ENCODE results near the gene STOX2.

- TF ChIP-seq CTCF (IDR thresholded peaks at IDR 0.05) (no peak), POLR2A (IDR thresholded peaks at IDR 0.05) (no peak)
These were observed 95.6 kb downstream of the STOX2 start for GRCh38 chr4:184000457-184001396.
